Activated naive CD4-positive, alpha-beta T cell treated with anti-CD3 and anti-CD28 coated beads, Interleukin-2, amount 50 U/mL, for 16 hours (primary cell): ENCODE results near the gene SLC25A20.
A peak's percentile ranks its signal among the peaks of the same experiment; 100 is the strongest.
"Not testable (repeated sequence)": the region's sequence is repeated elsewhere in the genome, so short reads cannot be mapped to it uniquely, and the experiment has no call there.

Experiments used
- DNase-seq: peaks from one replicate; pipeline ENCODE4 v3.0.0-alpha.2; 2020

SLC25A20 gene, protein sequence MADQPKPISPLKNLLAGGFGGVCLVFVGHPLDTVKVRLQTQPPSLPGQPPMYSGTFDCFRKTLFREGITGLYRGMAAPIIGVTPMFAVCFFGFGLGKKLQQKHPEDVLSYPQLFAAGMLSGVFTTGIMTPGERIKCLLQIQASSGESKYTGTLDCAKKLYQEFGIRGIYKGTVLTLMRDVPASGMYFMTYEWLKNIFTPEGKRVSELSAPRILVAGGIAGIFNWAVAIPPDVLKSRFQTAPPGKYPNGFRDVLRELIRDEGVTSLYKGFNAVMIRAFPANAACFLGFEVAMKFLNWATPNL

DNA sequence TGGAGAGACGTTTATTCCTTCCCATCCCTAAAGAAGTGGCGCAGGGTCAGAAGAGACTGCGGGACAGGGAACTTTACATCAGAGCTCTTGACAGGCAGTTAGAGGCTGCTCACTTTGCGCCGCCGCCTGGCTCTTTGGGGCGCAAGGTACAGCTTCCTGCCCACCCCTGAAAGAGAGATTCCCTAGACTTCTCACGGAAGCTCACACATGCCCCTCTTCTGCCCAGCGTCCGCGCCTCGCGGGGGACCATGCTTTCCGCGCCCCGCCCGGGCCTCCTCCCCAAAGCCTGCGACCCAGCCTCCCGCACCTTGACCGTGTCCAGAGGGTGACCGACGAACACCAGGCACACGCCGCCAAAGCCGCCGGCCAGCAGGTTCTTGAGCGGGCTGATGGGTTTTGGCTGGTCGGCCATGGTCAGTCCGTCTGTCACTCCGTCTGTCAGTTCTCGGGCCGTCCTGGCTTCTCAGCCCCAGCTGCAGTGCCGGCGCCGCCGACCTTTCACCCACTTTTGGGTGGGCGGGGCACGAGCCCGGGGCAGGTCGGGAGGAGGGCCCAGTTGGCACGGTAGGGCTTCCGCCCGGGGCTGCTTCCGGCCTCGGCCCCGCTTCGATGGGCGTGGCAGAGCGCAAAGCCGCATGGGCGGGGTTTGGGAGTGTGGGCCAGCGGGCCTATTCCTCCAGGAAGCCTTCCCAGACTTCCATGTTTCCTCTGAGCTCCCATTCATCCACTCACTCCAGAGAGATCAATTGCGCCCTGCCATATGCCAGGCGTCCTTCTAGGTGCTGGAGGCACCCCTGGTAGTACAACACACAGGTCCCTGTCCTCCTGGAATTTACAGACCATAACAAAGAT is at the start of gene SLC25A20:
Gene SLC25A20, minus strand, starts transcription at position 500 of the 852 bp plus-strand sequence. Its CDS starts 88 bp downstream, at position 412.
- peak; percentile 93 for DNase-seq

DNA sequence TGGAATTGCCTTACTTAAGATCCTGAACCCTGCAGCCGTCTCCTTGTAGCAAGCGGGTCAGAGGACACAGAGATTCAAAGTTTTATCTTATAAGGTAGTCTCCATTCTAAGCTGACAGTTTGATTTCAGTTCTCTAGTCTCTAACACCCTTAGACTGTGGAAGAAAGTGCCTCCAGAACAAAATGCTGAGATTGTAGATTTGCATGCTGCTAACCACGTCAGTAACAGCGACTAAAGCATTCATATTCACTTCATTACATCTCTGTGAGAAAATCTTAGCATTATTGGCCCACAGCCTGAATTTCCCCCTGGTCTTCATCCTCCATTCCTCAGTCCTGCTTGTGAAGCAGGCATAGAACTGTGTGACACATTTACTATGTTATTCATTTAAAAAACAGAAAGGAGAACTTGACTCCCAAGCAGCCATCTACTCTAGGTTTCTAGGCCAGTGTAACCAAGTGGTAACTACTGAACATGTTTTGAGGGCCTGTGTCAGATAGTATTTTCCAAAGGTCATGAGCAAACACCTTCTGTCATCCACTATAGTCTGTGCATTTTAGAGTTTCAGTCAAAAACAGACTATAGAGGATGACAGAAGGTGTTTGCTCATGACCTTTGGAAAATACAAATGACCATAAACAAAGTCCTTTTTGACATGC is 47.3 kb upstream of the SLC25A20 start:
- no peak for DNase-seq

DNA sequence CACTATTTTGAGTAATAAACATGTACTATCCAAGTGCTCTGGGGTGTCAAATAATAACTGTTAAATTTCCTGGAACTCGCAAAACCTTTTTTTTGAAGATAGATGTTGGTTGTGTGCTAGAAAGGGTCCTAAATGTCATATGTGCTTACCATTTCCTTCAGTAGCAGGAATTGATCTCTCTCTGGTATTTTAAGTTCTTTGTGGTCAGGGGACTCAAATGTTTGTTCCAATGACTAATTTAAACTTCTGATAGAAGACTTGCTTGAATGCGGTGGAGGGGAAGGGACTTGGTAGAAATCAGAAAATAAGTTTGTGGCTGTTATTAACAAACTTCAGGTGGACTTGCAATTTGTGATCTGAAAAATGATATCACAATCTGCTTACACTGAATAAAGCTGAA is 46.8 kb upstream of the SLC25A20 start:
- no peak for DNase-seq

DNA sequence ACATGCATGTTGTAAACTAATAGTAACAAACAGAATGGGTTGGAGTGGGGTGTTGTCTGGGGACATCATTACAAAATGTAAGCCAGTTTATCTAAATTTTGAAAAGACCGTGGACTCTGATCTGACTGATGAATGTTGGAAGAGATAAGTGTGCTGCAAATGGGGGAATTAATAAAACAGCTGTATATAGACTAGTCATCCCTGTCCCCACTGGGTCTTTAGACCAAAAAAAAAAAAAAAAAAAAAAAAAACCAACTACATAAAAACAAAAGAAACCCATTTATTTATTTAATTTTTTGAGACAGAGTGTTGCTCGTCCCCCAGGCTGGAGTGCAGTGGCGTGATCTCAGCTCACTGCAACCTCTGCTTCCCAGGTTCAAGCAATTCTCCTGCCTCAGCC is 40.0 kb upstream of the SLC25A20 start:
- no peak for DNase-seq

DNA sequence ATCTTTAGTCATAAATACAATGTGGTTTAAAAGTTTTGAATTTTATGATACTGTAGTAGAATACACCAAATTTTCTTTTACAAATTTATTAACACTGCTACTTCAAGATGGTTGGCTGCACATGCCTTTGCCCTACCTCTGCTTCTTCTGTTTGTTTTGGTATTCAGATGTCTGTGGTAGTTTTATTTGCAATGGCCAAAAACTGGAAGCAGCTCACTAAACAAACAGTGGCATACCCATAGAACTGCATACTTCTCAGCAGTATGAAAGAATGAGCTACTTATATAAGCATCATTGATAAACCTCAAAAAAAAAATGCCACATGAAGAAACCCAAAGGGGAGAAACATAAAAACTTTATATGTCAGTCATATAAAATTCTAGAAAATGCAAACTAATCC is 39.5 kb upstream of the SLC25A20 start:
- no peak for DNase-seq

DNA sequence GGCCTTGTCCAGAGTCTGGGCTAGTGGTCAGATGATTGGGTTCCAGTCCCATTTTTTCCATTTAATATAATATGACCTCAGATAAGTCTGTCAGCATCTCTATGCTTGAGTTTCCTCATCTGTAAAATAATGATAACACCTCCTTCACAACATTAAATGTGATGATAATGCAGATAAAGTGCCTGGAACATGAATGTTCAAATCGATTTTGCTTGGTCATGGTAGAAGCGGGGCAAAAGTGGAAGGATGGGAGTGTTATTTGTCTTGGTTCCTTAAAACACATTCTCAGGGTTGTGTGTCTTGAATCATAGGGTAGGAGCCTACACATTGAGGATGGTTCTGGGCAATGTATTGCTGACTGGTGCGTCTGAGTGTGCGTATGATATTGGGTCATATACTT is 36.8 kb upstream of the SLC25A20 start:
- no peak for DNase-seq

DNA sequence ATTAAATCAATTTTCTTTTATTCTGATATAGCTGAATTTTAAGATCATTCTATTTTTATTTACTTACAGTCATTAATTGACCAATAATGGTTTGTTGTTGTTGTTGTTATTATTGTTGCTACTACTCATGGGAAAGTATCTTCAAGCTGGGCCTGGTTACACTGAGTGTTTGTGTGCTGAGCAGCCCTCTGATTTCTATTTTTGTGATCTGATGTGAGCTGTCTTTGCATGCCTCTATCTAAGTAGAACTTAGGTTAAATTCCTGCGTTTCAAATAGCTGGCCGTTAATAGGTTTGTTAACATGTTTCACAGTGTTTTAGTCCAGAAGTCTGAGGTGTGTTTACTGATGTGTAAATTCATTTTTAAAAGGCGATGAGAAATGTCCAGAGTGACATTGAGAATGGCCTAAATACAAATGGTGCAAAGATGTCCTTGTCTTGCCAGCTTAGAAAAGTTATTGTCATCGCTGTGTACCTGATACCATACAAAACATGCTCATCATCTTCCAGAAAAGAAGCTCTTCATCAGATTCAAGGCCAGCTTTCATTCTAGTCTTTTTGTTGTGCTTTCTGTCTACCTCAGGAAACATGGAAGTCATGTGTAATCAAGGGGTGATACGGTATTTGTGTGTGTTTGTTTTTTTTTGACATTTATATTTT is 35.8 kb upstream of the SLC25A20 start:
- DNase-seq = no peak

DNA sequence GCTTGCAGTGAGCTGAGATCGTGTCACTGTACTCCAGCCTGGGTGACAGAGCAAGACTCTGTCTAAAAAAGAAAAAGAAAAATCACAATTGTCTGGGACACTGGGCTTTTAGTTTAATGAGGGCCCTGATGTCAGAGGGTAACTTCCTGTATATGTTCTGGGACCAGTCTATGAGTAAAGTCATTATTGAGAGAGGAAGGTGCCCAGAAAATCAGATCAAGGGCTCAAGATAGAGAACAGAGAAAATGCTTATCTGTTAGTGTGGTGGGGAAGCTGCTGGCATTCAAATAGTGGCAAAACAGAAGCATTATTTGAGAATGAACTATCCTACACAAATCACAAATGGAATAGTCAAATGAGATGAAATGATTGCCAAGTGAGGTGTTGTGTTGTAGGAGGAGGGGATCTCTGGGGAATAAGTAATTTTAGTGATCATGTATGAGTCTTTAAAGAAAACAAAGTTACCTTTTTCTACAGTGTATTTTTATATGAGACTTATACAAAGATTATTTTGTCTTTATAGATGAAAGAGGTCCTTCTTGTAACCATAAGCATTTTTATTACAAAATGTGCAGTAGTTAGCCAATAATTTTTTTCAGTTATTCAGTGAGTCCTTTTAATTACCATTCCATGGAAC is 33.4 kb upstream of the SLC25A20 start:
- DNase-seq = no peak

DNA sequence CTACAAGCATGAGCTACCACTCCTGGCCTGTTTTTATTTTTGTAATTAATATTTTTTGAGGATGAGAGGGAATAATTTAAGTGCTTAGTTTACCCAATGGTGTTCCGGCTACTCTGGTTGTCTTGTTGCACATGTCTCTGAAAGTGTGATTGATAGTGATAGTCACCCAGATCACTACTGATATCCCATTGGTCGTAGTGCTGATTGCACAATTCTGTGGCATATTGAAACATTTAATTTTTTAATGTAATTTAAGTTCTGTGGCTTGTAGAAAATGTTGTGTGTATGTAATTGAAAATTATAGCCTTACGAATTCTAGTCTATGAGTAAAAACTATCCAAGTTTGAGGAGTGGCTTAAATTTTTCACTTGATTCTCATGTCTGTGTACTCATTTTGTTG is 31.9 kb upstream of the SLC25A20 start:
- DNase-seq = no peak

DNA sequence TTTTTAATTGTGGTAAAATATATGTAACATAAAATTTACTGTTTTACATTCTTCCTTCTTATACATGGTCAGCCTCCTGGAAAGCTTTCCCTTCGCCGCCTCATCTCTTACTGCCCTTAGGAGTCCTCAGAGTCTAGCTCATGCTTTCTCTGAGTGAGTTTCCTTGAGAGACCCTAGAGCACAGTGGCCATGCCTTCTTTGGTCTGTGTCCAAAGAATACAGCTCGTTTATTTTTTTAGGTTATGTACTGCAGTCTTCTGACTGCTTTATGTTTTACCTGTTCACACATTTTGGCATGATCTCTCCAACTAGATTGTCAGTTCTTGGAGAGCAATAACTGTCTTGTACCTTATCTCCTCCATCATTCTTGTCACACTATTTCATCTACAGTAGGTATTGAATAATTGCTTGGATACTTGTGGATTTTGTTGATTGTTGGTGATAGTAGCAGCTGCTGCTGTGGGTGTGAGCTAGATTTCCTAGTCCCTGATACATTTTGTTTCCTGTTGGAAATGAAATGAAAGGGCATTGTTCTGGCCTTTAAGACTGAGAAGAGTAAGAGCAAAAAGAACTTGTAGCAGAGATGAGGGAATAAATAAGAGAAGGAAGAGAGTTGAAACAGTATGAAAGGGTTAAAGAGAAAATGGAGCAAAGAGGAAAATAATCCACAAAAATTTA is 30.8 kb upstream of the SLC25A20 start:
- DNase-seq = no peak

DNA sequence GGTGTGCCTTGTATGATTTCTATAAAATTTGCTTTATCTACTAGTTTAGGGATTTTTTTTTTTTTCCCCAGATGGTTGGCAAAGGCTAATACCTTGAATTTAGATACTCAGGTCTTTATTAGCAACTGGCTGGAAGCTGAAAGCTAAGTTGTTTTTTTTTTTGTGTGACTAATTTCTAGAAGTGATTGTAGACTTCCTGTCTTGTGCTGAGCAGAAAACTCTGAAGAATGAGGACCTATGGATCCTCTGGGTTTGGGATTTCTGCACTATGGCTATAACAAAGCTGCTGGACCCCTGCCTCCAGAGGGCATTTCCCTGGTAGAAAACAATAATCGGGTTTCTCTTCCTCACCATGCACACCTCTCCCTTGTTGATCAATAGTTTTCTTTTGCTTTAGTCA is 30.0 kb upstream of the SLC25A20 start:
- no peak for DNase-seq

DNA sequence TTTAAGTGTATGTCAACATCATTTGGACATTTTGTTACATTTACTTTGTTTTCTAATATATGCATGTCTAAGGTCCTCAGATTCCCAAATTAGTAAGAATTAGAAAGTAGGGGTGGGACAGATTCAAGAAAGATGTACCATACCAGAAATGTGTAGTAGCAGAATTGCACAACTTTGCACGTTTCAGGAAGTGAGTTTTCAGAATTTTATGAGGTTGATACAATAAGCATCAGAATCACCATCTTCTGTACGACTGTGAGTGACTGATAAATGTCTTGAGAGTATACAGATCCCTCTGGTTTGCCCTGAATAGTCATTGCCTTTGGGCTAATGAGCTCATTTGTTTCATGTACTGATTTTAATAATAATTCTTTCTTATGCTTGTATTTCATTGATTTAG is 29.2 kb upstream of the SLC25A20 start:
- no peak for DNase-seq

DNA sequence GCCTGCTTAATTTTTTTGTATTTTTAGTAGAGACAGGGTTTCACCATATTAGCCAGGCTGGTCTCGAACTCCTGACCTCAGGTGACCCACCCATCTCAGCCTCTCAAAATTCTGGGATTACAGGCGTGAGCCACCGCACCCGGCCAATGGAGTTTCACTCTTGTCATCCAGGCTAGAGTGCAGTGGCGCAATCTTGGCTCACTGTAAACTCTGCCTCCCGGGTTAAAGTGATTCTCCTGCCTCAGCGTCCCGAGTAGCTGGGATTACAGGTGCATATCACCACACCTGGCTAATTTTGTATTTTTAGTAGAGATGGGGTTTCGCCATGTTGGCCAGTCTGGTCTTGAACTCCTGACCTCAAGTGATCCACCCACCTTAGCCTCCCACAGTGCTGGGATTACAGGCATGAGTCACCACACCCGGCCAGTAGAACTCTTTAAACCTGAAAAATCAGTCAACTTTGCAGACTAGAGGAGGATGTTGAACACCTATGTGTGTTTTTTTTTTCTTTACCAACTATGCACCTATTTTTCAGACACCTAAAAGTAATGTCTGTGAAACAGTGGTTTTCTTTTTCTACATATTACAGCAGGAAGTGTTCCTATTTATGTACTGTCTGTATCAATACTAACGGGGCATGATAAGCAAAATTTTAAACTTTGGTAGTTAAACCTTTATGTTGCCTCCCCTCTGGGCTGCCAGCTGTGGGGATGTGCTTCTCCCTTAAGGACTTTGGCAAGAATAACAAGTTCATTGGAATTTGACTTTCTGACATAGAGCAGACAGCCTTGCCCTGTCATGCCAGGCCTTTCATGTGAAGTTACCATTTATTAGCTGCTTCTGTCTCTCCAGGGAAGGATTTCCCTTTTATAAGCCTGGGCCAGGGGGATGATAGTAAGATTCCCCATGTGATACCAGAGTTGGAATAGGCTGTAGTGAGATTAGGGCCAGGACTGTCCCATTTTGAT is 28.0 kb upstream of the SLC25A20 start:
- no peak for DNase-seq

DNA sequence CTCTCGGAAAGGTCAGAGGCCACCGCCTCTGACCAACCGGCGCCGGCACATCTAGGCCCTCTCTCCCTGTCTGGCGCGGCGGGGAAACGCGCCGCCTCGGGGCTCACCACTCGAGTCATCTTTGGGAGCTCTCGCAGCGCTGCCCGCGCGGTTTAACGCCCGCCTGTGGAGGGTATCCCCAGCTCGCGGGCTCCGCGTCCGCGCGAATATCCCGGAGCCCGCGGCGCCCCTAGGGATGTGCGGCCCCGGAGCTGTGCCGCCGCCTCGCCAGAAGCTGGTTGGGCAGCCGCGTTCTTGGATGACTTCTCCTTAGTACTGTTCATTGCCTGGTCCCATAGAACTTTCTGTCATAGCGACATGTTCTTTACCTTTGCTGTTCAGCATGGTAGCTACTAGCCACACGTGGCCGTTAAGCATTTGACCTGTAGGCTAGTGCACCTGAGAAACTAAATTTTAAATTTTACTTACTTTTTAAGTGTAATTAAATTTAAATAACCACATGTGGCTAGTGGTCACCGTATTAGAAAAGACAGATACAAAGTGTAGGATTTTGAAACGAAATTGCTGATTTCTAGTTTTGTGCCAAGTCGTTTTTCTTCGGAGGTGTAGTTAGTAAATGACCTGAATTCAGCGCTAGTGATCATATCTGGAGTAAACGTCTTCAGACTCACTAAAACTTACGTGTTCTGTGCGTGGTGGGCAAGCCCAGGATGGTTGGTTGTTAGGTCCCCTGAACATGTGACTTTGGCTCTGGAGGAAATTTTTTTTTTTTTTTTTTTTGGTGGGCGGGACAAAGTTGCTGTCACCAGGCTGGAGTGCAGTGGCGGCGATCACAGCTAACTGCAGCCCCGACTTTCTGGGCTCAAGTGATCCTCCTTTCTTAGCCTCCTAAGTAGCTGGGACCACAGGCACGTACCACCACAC is 20.8 kb upstream of the SLC25A20 start:
- peak; percentile 58 for DNase-seq

DNA sequence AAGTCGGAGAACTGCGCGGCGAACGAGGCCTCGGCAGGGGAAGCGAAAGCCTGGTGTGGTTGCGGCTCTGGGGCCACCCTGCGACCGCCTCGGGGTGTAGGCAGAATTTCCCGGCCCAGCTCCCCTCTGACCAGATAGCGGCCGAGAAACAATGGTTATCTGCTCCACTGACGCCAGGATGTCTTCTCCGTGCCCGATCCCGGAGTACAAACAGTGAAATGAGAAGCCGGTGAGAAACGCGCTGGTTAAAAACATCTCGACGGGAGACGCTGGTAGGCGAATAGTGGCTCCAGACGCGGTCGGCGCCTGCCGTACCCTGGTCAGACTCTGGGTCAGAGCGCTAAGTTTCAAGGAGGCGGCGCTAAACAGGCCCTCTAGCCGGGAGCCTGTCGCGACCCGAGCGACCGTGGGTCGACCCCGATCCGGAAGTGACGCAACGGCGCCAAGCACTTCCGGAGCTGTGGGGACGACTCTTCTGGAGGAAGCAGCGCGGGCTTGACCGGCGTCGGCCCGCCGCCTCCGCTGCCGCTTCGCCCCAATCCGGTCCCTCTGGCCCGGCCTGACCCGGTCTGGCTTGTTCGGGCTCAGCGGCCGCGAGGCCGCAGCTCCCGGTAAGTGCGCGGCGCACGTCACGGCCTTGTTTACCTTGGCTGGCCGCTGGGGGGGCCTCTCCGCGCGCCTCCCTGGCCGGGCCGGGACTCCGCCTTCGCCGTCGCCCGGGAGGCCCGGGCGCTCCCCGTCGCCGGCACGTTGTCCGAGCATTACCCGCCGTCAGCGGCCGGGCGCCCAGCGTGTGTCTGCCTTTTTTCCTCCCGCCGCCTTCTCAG is 19.9 kb upstream of the SLC25A20 start, which contains the start of gene ARIH2:
Gene ARIH2, plus strand, starts transcription at position 455 of the 827 bp plus-strand sequence. CDS start 8,717 bp downstream, outside the sequence.
- DNase-seq = peak; percentile 87

DNA sequence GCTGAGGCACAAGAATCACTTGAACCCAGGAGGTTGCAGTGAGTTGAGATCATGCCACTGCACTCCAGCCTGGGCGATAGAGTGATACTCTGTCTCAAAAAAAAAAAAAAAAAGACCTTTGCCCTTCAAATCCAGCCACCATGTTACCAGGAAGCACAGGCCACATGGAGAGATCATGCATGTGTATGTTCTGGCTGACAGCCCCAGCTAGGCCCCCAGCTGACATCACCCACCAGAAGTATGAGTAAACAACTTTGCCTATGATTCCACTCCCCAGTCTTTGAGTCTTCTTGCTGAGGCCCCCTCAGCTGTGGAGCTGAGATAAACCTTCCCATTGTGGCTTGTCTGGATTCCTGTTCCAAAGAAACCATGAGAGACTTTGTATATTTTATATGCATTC is 16.6 kb upstream of the SLC25A20 start:
- no peak for DNase-seq

DNA sequence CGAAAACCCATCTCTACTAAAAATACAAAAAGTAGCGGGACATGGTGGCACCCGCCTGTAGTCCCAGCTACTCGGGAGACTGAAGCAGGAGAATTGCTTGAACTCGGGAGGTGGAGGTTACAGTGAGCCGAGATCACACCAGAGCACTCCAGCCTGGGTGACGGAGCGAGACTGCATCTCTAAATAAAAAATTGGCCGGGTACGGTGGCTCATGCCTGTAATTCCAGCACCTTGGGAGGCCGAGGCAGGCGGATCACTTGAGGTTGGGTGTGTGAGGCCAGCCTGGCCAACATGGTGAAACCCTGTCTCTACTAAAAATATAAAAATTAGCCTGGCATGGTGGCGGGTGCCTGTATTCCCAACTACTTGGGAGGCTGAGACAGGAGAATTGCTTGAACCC is 8.3 kb upstream of the SLC25A20 start:
- DNase-seq = not testable (repeated sequence)

DNA sequence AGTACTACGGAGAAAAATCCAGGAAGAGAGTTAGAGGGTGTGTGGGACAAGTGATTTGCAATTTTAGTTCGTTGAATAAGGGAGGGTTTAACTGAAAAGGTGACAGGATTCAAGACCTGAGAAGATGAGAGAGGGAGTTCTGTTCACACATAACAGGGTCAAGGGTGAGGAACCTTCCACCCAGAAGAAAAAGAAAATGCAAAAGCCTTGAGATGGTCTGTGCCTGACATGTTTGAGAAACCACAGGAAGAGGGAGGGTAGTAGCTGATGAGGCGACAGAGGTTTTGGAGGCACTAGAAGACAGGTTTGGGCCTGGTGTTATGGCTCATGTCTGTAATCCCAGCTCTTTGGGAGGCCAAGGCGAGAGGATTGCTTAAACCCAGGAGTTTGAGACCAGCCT is 591 bp upstream of the SLC25A20 start:
- DNase-seq = no peak
